ENCODE data around the gene TMEM245.

Gene TMEM245

GRCh38 chr9:109083141-109083540 is 36.6 kb downstream of the TMEM245 start:
- Histone ChIP-seq H3K4me1 (no peaks in the 10 kb centered on the region), H2AFZ (no peak overlapping the region), H3K4me2 (ENCODE audit: low read length) (no peak overlapping the region), H3K27ac (no peak overlapping the region), H3K9me3 (ENCODE audit: control insufficient read depth, low read length) (no peaks in the 10 kb centered on the region), H3K27me3 (ENCODE audit: control insufficient read depth, insufficient read depth, low read length) (no peaks in the 10 kb centered on the region), H3K9ac (no peak overlapping the region), H3K4me3 (ENCODE audit: low read depth, low read length) (no peak overlapping the region), H3K36me3 (ENCODE audit: control insufficient read depth, insufficient read depth, low read length) (no peaks in the 10 kb centered on the region), H3K79me2 (no peaks in the 10 kb centered on the region)
- no peak for TF ChIP-seq CTCF (IDR thresholded peaks at IDR 0.05)

GRCh38 chr9:109082091-109082620 is 37.6 kb downstream of the TMEM245 start:
- Histone ChIP-seq H3K4me1 (no peaks in the 10 kb centered on the region), H3K27me3 (ENCODE audit: control insufficient read depth, insufficient read depth, low read length) (no peaks in the 10 kb centered on the region), H3K9me3 (ENCODE audit: control insufficient read depth, low read length) (no peaks in the 10 kb centered on the region), H3K27ac (no peak overlapping the region), H3K36me3 (ENCODE audit: control insufficient read depth, insufficient read depth, low read length) (no peaks in the 10 kb centered on the region), H3K4me3 (ENCODE audit: low read depth, low read length) (no peak overlapping the region), H3K79me2 (no peaks in the 10 kb centered on the region), H3K9ac (no peak overlapping the region), H3K4me2 (ENCODE audit: low read length) (no peak overlapping the region), H2AFZ (no peak overlapping the region)
- TF ChIP-seq CTCF (IDR thresholded peaks at IDR 0.05): no peak

GRCh38 chr9:109074236-109074889 is 45.4 kb downstream of the TMEM245 start:
- TF ChIP-seq CTCF (IDR thresholded peaks at IDR 0.05): no peak

GRCh38 chr9:109072821-109073435 is 46.8 kb downstream of the TMEM245 start:
- no peaks in the 10 kb centered on the region for H3K9me3 ChIP-seq (ENCODE audit: control insufficient read depth, low read length)
- no peak overlapping the region for H3K4me2 ChIP-seq (ENCODE audit: low read length)
- no peaks in the 10 kb centered on the region for H3K79me2 ChIP-seq
- no peak overlapping the region for H3K4me3 ChIP-seq (ENCODE audit: low read depth, low read length)
- no peaks in the 10 kb centered on the region for H3K4me1 ChIP-seq
- no peak overlapping the region for H2AFZ ChIP-seq
- H3K9ac ChIP-seq: no peak overlapping the region
- TF ChIP-seq CTCF (IDR thresholded peaks at IDR 0.05): no peak
- H3K36me3 ChIP-seq (ENCODE audit: control insufficient read depth, insufficient read depth, low read length): no peaks in the 10 kb centered on the region
- no peak overlapping the region for H3K27ac ChIP-seq
- no peaks in the 10 kb centered on the region for H3K27me3 ChIP-seq (ENCODE audit: control insufficient read depth, insufficient read depth, low read length)

More at GRCh38 chr9:109074236-109074889, 45.4 kb downstream of the TMEM245 start:
- H3K4me2 ChIP-seq (ENCODE audit: low read length): no peak overlapping the region
- H3K36me3 ChIP-seq (ENCODE audit: control insufficient read depth, insufficient read depth, low read length): no peaks in the 10 kb centered on the region
- no peak overlapping the region for H2AFZ ChIP-seq
- no peaks in the 10 kb centered on the region for H3K79me2 ChIP-seq
- no peaks in the 10 kb centered on the region for H3K9me3 ChIP-seq (ENCODE audit: control insufficient read depth, low read length)
- no peak overlapping the region for H3K27ac ChIP-seq
- H3K27me3 ChIP-seq (ENCODE audit: control insufficient read depth, insufficient read depth, low read length): no peaks in the 10 kb centered on the region
- H3K4me1 ChIP-seq: no peaks in the 10 kb centered on the region
- no peak overlapping the region for H3K9ac ChIP-seq
- H3K4me3 ChIP-seq (ENCODE audit: low read depth, low read length): no peak overlapping the region
